CD14-positive monocyte (primary cell): ENCODE data around the gene DLGAP4. TPM values are rescaled to one million over a fixed set of nuclear protein-coding genes. Genes with fewer than 3 reads are reported as not detected.

Experiments
- DNase-seq, 3 donors: peaks; one replicate each; pipeline ENCODE4 v3.0.0-alpha.2; 2011 to 2022
- H2AFZ ChIP-seq: 2 replicates; pipeline ENCODE4 v1.6.0; 2012; ENCODE audit warnings: mild to moderate bottlenecking, low read depth, low read length, inconsistent platforms; ENCODE audit not compliant: insufficient read depth, poor library complexity, severe bottlenecking
- H3K27ac ChIP-seq, 2 donors: 1 replicate in 1 of 2; 2 replicates in 1 of 2; pipeline ENCODE4 v1.5.1; 2012 to 2013; ENCODE audit warnings: low read length in 2 of 2, control low read depth in 1 of 2, inconsistent platforms in 1 of 2, low read depth in 1 of 2, mild to moderate bottlenecking in 1 of 2
- H3K27me3 ChIP-seq, 2 donors: one replicate each; pipeline versions ENCODE4 v1.6.0 to v1.6.1; 2011 to 2013; ENCODE audit warnings: low read length in 2 of 2; ENCODE audit not compliant: control insufficient read depth in 2 of 2, insufficient read depth in 2 of 2
- H3K36me3 ChIP-seq, 2 donors: replicated peaks in 1 of 2; 1 replicate in 1 of 2; 2 replicates in 1 of 2; pipeline versions ENCODE4 v1.5.1 to v1.6.1; 2012 to 2013; ENCODE audit warnings: low read length in 2 of 2, control low read depth in 1 of 2, inconsistent platforms in 1 of 2, mild to moderate bottlenecking in 1 of 2; ENCODE audit not compliant: insufficient read depth in 2 of 2, control insufficient read depth in 1 of 2
- H3K4me1 ChIP-seq, 2 donors: 1 replicate in 1 of 2; 2 replicates in 1 of 2; pipeline versions ENCODE4 v1.5.1 to v1.6.1; 2012 to 2013; ENCODE audit warnings: low read length in 2 of 2, control low read depth in 1 of 2, inconsistent platforms in 1 of 2, mild to moderate bottlenecking in 1 of 2, moderate library complexity in 1 of 2; ENCODE audit not compliant: insufficient read depth in 2 of 2, control insufficient read depth in 1 of 2
- H3K4me2 ChIP-seq: replicated peaks from 2 replicates; pipeline ENCODE3; 2012; ENCODE audit warnings: low read length, moderate library complexity, mild to moderate bottlenecking; ENCODE audit not compliant: poor library complexity, severe bottlenecking; ENCODE audit errors: extremely low read depth
- H3K4me3 ChIP-seq, 3 experiments: fragments of 200-600 bp in 1 of 3; sonication (generic) in 1 of 3; replicated peaks in 1 of 3; 1 replicate in 2 of 3; 2 replicates in 1 of 3; pipeline ENCODE4 v1.5.1; 2011 to 2013; ENCODE audit warnings: low read length in 3 of 3, mild to moderate bottlenecking in 3 of 3, control low read depth in 2 of 3, low read depth in 2 of 3, inconsistent platforms in 1 of 3, moderate library complexity in 1 of 3
- H3K79me2 ChIP-seq: 2 replicates; pipeline ENCODE4 v1.6.0; 2012; ENCODE audit warnings: mild to moderate bottlenecking, control low read depth, inconsistent platforms, low read length, moderate library complexity; ENCODE audit not compliant: insufficient read depth
- H3K9ac ChIP-seq: 2 replicates; pipeline ENCODE4 v1.6.0; 2017; ENCODE audit warnings: low read length, mild to moderate bottlenecking; ENCODE audit not compliant: insufficient read depth, poor library complexity, severe bottlenecking
- H3K9me3 ChIP-seq, 2 donors: replicated peaks in 1 of 2; 1 replicate in 1 of 2; 2 replicates in 1 of 2; pipeline versions ENCODE4 v1.5.1 to v1.6.1; 2012 to 2013; ENCODE audit warnings: low read length in 2 of 2, control low read depth in 1 of 2; ENCODE audit not compliant: control insufficient read depth in 1 of 2, insufficient read depth in 1 of 2
- H4K20me1 ChIP-seq: 2 replicates; pipeline ENCODE4 v1.6.0; 2012; ENCODE audit warnings: mild to moderate bottlenecking, low read length, control low read depth, moderate library complexity; ENCODE audit not compliant: insufficient read depth
- H3K27ac Mint-ChIP-seq, 7 donors: one replicate each; pipeline ENCODE4 v1.8.0; 2020; ENCODE audit warnings: mild to moderate bottlenecking in 7 of 7, mixed read lengths in 7 of 7, moderate library complexity in 6 of 7, inconsistent platforms in 2 of 7
- H3K27me3 Mint-ChIP-seq, 3 donors: one replicate each; pipeline ENCODE4 v1.8.0; 2021 to 2022; ENCODE audit warnings: low read depth in 3 of 3, mild to moderate bottlenecking in 3 of 3, mixed read lengths in 3 of 3, moderate library complexity in 3 of 3, inconsistent platforms in 1 of 3
- H3K36me3 Mint-ChIP-seq, 2 donors: one replicate each; pipeline ENCODE4 v1.8.0; 2020; ENCODE audit warnings: mixed read lengths in 2 of 2, inconsistent platforms in 1 of 2, mild to moderate bottlenecking in 1 of 2
- H3K4me1 Mint-ChIP-seq: one replicate; pipeline ENCODE4 v1.8.0; 2020; ENCODE audit warnings: mild to moderate bottlenecking, mixed read lengths
- H3K4me3 Mint-ChIP-seq, 2 donors: one replicate each; pipeline ENCODE4 v1.8.0; 2020; ENCODE audit warnings: mild to moderate bottlenecking in 2 of 2, mixed read lengths in 2 of 2, moderate library complexity in 1 of 2
- H3K9me3 Mint-ChIP-seq, 7 donors: one replicate each; pipeline ENCODE4 v1.8.0; 2020 to 2022; ENCODE audit warnings: mixed read lengths in 7 of 7, mild to moderate bottlenecking in 6 of 7, moderate library complexity in 6 of 7, inconsistent platforms in 2 of 7
- WGBS: methylation state at CpG from one replicate; pipeline ENCODE4 v1.1.5; 2013; ENCODE audit warnings: missing lambda C conversion rate; ENCODE audit not compliant: insufficient coverage; 5-methylcytosine and 5-hydroxymethylcytosine counted together
- intact Hi-C, 2 donors: fragments of 100-400 bp; cut with micrococcal nuclease; formaldehyde crosslinking; loops; one replicate each; pipeline versions ENCODE4 v1.15.0 to v1.15.1; 2023
- polyA plus RNA-seq, 3 donors: library from polyadenylated mRNA; depleted of rRNA in 1 of 3; unstranded in 2 of 3; stranded (reverse) in 1 of 3; fragments of 300-500 nt in 2 of 3; fragments of >200 nt in 1 of 3; fragmentation: Illumina TruSeq in 2 of 3; gene quantifications; 1 replicate in 2 of 3; 2 replicates in 1 of 3; pipeline ENCODE4 v1.2.3, GENCODE V29; 2012 to 2021
- TF ChIP-seq, protein P1 (sequence below): fragments of 200-600 bp; IDR thresholded peaks from one replicate; pipeline ENCODE4 v1.8.0; 2022; ENCODE audit warnings: antibody characterized with exemption, mild to moderate bottlenecking

The DLGAP4 gene
- polyA plus RNA-seq, 3 donors, result 9.9 to 52.7 (median 17.6) TPM

DNA sequence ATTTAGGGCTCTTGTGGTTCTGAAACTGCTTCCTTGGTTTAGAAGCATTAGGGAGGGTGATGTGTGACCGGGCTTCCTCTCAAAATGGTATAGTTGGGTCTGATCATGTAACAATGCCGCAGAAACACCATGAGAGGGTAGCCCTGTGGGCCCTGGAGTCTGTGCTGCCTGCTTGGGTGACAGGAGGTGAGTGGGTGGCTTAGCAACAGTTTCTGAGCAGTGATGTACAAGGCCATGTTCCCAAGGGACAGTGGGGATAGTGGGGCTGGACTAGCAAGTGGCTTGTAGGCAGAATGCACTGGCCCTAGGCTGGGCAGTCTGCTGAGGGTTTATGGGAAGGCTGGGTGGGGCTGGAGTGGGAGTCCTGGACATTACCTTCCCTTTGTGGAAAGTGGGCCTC lies 128.2 kb downstream of the DLGAP4 start:
- H3K4me1 Mint-ChIP-seq, result peaks cover 6% of the 10 kb centered on the region
- Histone ChIP-seq H3K79me2 (no peaks in the 10 kb centered on the region), H3K4me2 (no peak overlapping the region), H4K20me1 (no peaks in the 10 kb centered on the region), H3K9ac (no peak overlapping the region), H3K27ac (no peak overlapping the region), H3K4me3 (no peak overlapping the region), H3K4me1 (peaks cover 0 to 10% of the 10 kb centered on the region in 2 donors), H3K36me3 (no peaks in the 10 kb centered on the region), H3K27me3 (peaks cover 0 to 4% of the 10 kb centered on the region in 2 donors), H2AFZ (peak overlapping the region; percentile 21), H3K9me3 (no peaks in the 10 kb centered on the region)
- H3K4me3 Mint-ChIP-seq, result no peak overlapping the region
- no peak for DNase-seq
- H3K27ac Mint-ChIP-seq, result no peak overlapping the region
- TF ChIP-seq, protein P1, sequence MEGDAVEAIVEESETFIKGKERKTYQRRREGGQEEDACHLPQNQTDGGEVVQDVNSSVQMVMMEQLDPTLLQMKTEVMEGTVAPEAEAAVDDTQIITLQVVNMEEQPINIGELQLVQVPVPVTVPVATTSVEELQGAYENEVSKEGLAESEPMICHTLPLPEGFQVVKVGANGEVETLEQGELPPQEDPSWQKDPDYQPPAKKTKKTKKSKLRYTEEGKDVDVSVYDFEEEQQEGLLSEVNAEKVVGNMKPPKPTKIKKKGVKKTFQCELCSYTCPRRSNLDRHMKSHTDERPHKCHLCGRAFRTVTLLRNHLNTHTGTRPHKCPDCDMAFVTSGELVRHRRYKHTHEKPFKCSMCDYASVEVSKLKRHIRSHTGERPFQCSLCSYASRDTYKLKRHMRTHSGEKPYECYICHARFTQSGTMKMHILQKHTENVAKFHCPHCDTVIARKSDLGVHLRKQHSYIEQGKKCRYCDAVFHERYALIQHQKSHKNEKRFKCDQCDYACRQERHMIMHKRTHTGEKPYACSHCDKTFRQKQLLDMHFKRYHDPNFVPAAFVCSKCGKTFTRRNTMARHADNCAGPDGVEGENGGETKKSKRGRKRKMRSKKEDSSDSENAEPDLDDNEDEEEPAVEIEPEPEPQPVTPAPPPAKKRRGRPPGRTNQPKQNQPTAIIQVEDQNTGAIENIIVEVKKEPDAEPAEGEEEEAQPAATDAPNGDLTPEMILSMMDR, result no peak
- H3K27me3 Mint-ChIP-seq, result peaks cover 12 to 16% (median 16%) of the 10 kb centered on the region in 3 donors
- intact Hi-C loops, result no loop called here
- 8% methylated on average over 2 of the region's 2 CpGs for WGBS
- peaks cover 0 to 3% (median 0%) of the 10 kb centered on the region in 7 donors for H3K9me3 Mint-ChIP-seq
- H3K36me3 Mint-ChIP-seq, result no peaks in the 10 kb centered on the region

DNA sequence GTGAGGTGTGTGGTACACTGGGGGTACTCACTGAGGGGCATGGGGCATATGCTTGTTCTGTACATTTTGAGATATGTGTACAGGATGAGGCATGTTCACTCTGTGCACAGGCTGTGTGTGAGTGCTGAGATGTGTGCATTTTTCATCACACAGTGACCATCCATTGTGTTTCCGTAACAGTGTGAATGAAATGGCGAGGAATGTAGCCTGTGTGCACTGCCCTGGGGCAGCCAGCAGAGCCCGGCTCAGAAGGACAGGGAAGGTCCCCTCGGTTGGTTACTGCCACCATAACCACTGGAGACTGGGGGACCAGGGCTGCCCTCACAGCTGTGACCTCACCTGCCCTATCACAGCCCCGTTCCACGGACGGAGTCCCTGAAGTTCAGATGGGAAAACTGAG lies 129.0 kb downstream of the DLGAP4 start:
- H3K4me1 Mint-ChIP-seq, result peaks cover 6% of the 10 kb centered on the region
- WGBS, result 96% methylated on average over 7 of the region's 7 CpGs
- Histone ChIP-seq H3K79me2 (no peaks in the 10 kb centered on the region), H3K9me3 (no peaks in the 10 kb centered on the region), H3K4me2 (no peak overlapping the region), H3K36me3 (no peaks in the 10 kb centered on the region), H2AFZ (no peak overlapping the region), H3K4me3 (no peak overlapping the region), H4K20me1 (no peaks in the 10 kb centered on the region), H3K27me3 (peaks cover 0 to 4% of the 10 kb centered on the region in 2 donors), H3K4me1 (peaks cover 0 to 10% of the 10 kb centered on the region in 2 donors), H3K27ac (no peak overlapping the region), H3K9ac (no peak overlapping the region)
- intact Hi-C loops, result loop anchor here in 1 of 2 donors (5.0 kb wide), 1 partner anchor 223 kb away; no protein-coding TSS in a partner anchor
- H3K27me3 Mint-ChIP-seq, result peaks cover 12 to 16% (median 16%) of the 10 kb centered on the region in 3 donors
- no peak overlapping the region for H3K27ac Mint-ChIP-seq
- TF ChIP-seq, protein P1, result no peak
- H3K4me3 Mint-ChIP-seq, result no peak overlapping the region
- H3K9me3 Mint-ChIP-seq, result peaks cover 0 to 3% (median 0%) of the 10 kb centered on the region in 7 donors
- DNase-seq, result no peak
- H3K36me3 Mint-ChIP-seq, result no peaks in the 10 kb centered on the region
